DMS79 treated with DMSO at 0.1 percent for 48 hours (cell line): ENCODE measurements around the gene ADPRHL1.
"Not testable (repeated sequence)": the region's sequence is repeated elsewhere in the genome, so short reads cannot be mapped to it uniquely, and the experiment has no call there.

ENCODE experiments used
- DNase-seq: peaks from one replicate; lab custom pipeline; 2025; lab: John Stamatoyannopoulos, UW

ADPRHL1 gene

DNA sequence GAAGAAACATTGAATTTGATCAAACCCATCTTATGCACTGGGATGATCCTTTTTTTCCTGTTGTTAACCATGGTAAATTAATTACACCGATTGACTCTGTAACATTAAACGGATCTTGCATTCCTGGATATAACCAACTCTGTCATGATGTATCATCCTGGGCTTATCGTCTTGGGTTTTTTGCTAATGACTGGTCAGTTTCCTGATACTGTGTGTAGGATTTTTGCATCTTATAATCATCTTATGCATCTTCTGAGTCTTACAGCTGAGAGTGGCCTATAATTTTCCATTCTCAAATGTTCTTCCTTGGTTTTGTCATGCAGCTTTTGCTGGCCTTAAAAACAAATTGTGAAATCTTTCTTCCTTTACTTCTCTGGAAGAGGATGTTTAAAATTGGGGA is 24.4 kb upstream of the ADPRHL1 start:
- no peak for DNase-seq

DNA sequence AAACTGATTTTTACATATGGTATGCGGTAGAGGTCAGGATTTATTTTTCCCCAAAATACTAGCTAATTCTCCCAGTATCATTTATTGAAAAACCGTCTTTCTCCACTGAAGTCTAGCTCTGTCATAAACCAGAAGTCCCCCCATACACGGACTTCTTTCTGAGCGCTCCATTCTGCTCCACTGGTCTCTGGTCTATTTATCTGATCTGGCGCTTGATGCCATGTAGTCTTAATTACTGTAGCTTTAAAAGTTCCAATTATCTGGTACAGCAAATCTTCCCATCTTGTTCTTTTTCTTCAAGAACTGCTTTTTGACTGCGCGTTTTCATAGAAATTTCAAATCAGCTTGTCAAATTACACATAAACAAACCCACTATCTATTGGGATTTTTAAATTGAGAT is 23.5 kb upstream of the ADPRHL1 start:
- DNase-seq, result no peak

- no peak for DNase-seq
These were observed 22.6 kb upstream of the ADPRHL1 start for GRCh38 chr13:113475911-113476310.

- DNase-seq, result no peak
These were observed 22.0 kb upstream of the ADPRHL1 start for GRCh38 chr13:113475280-113475679.

DNA sequence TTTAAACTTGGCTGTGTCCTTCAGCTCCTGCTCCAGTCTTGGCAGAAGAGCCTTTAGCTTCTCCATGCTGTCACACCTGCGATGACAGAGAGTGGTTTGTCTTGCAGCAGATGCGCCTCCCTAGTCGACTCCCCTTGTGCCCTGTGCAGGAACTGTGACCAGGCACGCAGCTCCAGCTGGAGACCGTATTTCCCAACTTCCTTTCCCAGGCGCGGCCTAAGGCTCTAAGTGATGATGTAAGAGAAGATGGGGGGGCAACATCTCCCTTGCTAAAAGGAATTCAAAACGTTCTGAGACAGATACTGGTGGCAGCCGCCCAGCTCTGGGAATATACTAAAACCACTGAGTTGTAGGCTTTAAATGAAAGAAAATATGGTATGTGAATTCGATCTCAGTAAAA is 20.9 kb upstream of the ADPRHL1 start:
- DNase-seq, result no peak

DNA sequence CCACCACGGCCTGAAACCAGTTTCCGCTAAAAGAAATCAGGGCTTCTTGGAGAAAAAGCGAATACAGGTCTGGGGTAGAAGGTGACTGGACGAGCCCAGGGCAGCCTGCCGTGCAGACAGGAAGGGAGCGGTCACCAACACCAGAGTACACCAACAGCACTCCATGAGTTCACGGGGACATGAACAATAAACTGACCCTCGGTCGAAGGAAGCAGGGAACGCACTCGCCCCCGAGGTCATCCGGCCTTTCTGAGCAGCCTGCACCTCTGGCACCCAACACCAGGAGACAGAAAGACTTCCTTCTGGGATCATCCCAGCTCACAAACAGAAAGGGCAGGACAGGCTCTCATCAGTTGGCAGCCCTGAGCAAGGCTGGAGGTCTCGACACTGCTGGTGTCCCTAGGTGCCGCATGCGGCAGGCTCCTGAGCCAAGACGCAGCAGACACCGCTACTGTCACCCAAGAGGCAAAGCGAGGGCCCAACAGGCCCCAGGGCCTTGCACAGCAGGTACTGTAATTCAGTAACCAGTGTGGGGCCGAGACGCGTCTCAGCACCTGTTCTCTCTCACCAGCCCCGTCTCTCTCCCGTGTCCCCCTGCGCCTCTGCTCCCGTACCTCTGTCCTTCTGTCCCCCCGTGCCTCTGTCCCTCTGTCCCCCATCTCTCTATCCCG is 19.2 kb upstream of the ADPRHL1 start:
- no peak for DNase-seq

DNA sequence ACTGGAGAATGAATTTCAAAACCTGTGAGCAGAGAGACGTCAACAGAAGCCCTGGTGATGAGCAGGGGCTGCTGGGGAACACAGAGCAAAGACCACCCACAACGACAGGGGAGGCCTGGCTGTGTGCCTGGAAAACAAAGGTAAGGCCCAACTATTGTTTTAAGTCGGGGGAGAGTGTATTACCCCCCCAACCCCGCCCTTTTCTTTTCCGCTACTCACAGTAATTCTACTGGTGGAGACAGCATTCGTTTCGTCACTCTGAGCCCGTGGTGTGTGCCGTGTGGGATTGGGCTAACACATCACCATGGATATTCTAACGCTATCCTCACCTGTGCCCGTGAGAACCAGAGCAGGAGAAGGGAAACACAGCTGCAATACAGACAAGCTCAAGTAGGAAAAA is 18.6 kb upstream of the ADPRHL1 start:
- DNase-seq, result no peak

DNA sequence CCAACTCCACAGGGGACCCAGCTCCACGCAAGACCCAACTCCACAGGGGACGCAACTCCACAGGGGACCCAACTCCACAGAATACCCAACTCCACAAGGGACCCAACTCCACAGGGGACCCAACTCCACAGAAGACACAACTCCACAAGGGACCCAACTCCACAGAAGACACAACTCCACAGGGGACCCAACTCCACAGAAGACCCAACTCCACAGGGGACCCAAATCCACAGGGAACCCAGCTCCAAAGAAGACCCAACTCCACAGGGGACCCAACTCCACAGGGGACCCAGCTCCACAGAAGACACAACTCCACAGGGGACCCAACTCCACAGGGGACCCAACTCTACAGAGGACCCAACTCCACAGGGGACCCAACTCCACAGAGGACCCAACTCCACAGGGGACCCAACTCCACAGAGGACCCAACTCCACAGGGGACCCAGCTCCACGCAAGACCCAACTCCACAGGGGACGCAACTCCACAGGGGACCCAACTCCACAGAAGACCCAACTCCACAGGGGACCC is 17.4 kb upstream of the ADPRHL1 start:
- DNase-seq, result not testable (repeated sequence)

DNA sequence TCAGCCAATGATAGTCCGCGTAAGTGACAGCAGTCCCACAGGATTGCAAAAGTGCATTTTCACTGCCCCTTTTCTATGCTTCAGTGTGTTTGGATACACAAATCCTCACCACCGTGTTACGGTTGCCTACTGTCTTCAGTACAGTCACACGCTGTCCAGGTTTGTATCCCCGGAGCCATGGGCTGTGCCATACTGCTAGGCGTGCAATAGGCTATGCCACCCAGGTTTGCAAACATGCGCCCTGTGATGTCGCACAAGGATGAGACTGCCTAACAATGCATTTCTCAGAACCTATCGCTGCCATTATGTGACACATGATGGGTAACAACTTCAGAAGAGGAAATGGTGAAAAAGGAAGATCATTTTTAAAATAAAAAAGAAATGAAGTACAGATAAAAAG is 16.8 kb upstream of the ADPRHL1 start:
- DNase-seq, result no peak

DNA sequence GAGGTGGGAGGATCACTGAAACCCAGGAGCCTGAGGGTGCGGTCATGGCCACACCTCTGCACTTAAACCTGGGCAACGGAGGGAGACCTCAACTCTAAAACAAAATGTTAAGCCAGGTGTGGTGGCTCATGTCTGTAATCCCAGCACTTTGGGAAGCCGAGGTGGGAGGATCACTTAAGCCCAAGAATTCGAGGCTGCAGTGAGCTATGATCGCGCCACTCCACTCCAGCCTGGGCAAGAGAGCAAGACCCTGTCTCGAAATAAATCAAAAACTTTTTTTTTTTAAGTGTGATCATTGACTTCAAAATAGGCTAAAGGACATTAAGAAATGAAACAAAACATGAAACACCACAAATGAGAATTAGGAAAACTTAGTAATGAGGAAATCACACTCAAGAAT is 16.3 kb upstream of the ADPRHL1 start:
- DNase-seq, result no peak

- DNase-seq, result no peak
These were observed 15.3 kb upstream of the ADPRHL1 start for GRCh38 chr13:113468472-113469201.

DNA sequence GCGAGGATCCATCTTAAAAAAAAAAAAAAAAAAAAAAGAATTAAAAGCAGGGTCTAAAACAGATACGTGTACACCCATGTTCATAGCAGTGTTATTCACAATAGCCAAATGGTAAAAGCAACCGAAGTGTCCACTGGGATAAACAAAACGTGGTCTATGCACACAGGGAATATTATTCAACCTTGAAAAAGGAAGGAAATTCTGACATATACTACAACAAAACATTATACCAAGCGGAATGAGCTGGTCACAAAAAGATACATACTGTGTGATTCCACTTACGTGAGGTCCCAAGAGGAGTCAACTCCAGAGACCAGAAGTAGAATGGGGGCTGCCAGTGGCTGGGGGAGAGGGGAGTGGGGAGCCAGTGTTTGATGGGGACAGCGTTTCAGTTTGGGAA is 14.7 kb upstream of the ADPRHL1 start:
- no peak for DNase-seq

- DNase-seq, result no peak
These were observed 13.1 kb upstream of the ADPRHL1 start for GRCh38 chr13:113466383-113466782.

GRCh38 chr13:113465300-113465699 is 12.0 kb upstream of the ADPRHL1 start:
- no peak for DNase-seq

GRCh38 chr13:113464476-113464875 is 11.2 kb upstream of the ADPRHL1 start:
- no peak for DNase-seq

DNA sequence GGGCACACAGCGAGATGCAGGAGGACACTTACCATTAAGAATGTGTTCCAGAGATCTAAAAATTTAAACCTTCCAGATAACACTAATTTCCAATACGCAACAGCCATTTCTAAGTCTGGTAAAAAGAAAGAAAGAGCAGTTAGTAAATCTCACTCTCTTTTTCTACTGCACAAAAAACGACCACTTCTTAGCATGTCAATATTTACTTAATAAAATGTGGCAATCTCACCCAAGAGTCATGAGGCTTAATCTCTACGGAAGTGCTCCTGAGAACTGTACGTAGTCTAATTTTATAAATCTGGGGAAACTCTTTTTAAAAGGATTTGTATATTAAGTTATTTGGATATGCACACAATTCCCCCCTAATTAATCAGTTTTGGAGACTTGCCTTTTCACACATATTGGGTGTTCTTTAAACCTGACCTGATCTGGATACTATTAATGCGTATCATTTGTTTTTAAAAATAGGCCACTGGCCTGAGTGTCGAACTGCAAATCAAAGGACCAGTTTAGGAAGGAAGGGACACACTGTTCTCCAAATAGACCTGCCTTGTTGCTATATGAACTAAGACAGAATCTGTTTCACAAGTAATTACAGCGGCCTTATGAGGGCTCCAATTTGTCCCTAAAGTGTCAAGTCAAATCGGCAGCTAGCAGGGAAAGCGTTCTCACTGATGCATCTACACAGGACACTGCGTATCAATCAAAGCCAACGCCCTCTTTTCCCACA is 7.9 kb upstream of the ADPRHL1 start:
- DNase-seq, result no peak

DNA sequence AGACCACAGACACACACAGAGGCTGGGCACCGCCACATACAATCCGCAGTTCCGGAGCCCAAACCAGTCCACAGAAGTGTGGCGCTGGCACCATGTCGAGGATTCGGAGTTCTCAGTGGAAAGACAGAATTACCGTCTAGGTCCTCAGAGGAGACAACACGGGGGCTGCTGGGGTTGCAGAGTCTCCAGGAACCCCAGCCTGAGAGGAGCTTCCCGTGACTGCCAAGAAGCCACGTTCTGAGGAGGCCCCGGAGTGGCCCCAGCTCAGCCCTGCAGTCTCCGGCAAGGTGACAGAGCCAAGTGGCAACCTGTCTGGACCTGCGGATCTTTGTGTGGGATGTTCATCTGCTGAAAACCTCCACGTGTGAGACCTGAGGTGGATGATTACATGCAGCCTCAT is 7.3 kb upstream of the ADPRHL1 start:
- no peak for DNase-seq

DNA sequence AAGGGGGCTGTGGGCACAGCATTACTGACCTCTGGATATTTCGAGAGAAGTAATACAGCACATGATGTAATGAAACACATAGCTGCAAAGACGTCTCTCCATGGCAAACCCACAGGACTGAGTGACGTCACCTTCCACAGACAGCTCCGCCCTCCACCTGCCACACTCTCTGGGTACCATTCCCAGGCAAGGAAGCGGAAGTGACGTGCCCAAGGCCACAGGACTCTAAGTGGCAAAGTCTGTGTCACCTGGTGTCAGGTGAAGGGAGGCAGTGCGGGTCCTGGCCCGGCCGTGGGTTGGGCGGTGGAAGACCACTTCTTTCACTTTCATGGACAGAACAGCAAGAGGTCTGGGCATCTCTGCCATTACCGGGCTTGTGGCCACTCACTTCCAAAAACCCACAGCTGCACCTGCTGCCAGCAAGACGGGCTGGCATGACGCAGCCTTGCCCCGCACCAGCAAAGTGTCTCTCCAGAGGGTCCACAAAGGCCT is 6.8 kb upstream of the ADPRHL1 start:
- no peak for DNase-seq

DNA sequence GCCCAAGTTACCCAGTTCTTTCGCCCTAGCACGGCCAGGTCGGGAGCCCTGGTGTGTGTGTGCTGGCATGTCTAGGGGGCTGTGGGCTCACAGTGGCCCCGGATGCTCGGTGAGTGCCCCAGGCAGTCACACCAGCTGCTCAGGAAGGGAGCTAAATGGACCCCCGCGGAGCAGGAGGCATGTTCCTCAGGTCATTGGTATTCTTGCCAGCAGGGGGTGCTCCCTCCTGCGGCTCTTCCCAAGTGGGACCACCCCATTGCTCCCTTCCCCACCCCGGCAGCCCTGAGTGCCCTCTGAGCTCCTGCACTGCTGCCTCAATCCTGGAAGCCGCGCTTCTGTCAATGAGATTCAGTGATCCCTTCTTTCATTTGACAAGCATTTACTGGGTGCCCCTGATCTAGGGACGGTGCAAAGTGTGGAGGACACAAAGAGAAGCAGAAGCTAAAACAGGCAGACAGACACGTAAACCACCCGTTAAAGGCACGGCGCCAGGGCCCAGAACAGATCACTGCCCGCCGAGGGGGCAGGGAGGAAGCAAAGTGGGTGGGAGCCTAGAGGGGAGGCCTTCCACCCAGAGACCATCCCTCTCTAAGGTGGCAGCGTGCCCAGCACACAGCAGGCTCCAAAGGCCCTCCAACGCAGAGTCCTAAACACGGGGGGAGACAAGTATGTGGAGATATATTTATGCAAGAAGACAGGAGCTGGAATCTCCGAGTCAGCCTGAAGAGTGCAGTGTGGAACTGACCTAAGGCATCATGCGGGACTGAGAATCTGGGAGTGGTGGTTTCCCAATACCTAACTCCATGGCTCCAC is 5.2 kb upstream of the ADPRHL1 start:
- no peak for DNase-seq

- no peak for DNase-seq
These were observed 4.2 kb upstream of the ADPRHL1 start for GRCh38 chr13:113457510-113457909.

DNA sequence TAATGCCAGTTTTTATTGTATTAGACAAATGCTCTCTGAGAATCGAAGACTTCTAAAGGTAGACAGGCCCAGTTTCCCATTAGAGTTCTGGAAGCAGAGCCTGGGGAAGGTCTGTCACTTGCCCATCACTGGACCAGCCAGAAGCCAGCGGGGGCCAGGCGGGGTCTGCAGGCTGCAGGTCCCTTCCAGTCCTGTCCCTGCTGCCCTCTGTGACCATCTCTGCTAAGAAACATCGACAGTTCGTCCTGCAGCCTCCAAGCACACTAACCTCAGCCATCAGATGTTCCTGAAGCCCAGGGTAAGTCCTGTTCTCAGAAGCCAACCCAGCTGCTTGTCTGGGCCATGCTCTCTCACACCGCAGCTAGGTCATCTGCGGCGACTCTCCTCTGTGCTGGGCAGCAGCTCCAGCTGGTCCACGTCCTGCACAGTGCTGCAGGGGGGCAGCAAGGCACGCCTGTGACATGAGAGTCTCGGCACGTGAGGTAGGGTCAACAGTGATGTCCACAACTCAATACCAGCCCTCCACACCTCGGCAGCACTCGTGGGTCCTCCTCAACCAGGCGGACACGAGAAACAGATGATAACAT is 2.9 kb upstream of the ADPRHL1 start:
- no peak for DNase-seq

DNA sequence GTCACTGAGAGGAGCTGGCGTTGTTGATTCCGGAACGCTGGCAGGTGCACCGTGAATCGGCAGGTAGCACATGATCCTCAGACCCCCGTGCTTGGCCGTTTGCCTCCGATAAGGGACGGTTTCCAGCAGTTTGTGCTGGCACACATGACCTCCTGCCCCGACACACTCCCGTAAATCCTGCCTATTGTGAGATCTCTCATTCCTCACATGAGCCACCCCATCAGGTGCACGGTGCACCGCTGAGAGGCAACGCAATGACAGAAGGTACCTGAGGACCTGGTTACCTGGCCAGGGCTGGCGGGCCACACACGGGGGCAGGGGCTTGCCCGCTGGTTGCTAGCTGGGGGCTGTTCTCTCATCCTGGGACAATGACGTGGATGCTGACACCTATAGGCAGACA is 2.1 kb upstream of the ADPRHL1 start:
- DNase-seq, result no peak
